Natural killer cell (primary cell): ENCODE data around the gene GPR141. TPM values are rescaled to one million over a fixed set of nuclear protein-coding genes. Genes with fewer than 3 reads are reported as not detected.
A peak's percentile ranks its signal among the peaks of the same experiment; 100 is the strongest.

Source experiments
- ATAC-seq, 3 donors: fragments of 150-1000 bp in 2 of 3; fragments of 200-7000 bp in 1 of 3; cut with Tn5 transposase; 1 replicate in 1 of 3; 2 replicates in 2 of 3; pipeline ENCODE4 v1.10.0; 2021; ENCODE audit warnings: mild to moderate bottlenecking in 2 of 3, moderate library complexity in 2 of 3
- DNase-seq, 2 donors: peaks; one replicate each; pipeline versions ENCODE4 v3.0.0 to v3.0.0-alpha.2; 2013 to 2021; ENCODE audit warnings: mixed read lengths in 1 of 2
- H3K27ac ChIP-seq: one replicate; pipeline ENCODE4 v1.5.1; 2013; ENCODE audit warnings: mild to moderate bottlenecking, low read length
- H3K27me3 ChIP-seq: one replicate; pipeline ENCODE4 v1.6.1; 2013; ENCODE audit warnings: low read length; ENCODE audit not compliant: control insufficient read depth, insufficient read depth
- H3K36me3 ChIP-seq: one replicate; pipeline ENCODE4 v1.6.1; 2013; ENCODE audit warnings: low read length; ENCODE audit not compliant: control insufficient read depth, insufficient read depth
- H3K4me1 ChIP-seq: one replicate; pipeline ENCODE4 v1.6.1; 2013; ENCODE audit warnings: low read length; ENCODE audit not compliant: control insufficient read depth, insufficient read depth
- H3K4me3 ChIP-seq: one replicate; pipeline ENCODE4 v1.5.1; 2013; ENCODE audit warnings: low read length
- H3K9me3 ChIP-seq: one replicate; pipeline ENCODE4 v1.6.1; 2013; ENCODE audit warnings: low read length; ENCODE audit not compliant: control insufficient read depth, insufficient read depth
- H3K27ac Mint-ChIP-seq, 2 donors: one replicate each; pipeline ENCODE4 v1.8.0; 2022; ENCODE audit warnings: mild to moderate bottlenecking in 2 of 2, mixed read lengths in 2 of 2, moderate library complexity in 1 of 2
- H3K27me3 Mint-ChIP-seq, 2 donors: one replicate each; pipeline ENCODE4 v1.8.0; 2022; ENCODE audit warnings: low read depth in 2 of 2, mixed read lengths in 2 of 2
- H3K36me3 Mint-ChIP-seq: one replicate; pipeline ENCODE4 v1.8.0; 2022; ENCODE audit warnings: mixed read lengths
- H3K4me1 Mint-ChIP-seq, 2 donors: one replicate each; pipeline ENCODE4 v1.8.0; 2022; ENCODE audit warnings: mixed read lengths in 2 of 2
- H3K4me3 Mint-ChIP-seq: one replicate; pipeline ENCODE4 v1.8.0; 2022; ENCODE audit warnings: mild to moderate bottlenecking, moderate library complexity, mixed read lengths
- H3K9me3 Mint-ChIP-seq, 2 donors: one replicate each; pipeline ENCODE4 v1.8.0; 2022; ENCODE audit warnings: mixed read lengths in 2 of 2
- CTCF ChIP-seq: fragments of 200-600 bp; IDR thresholded peaks from one replicate; pipeline ENCODE4 v1.8.0; 2022; ENCODE audit warnings: antibody characterized with exemption
- WGBS: methylation state at CpG from one replicate; pipeline ENCODE4 v1.1.7; 2013; ENCODE audit warnings: missing lambda C conversion rate; ENCODE audit not compliant: insufficient coverage; 5-methylcytosine and 5-hydroxymethylcytosine counted together
- intact Hi-C: fragments of 100-400 bp; cut with micrococcal nuclease; formaldehyde crosslinking; loops from one replicate; pipeline ENCODE4 v1.14.2; 2022
- total RNA-seq, 4 donors: library from RNA; stranded (reverse); fragments of 120-200 nt in 1 of 4; gene quantifications; one replicate each; pipeline versions ENCODE4 v1.2.3 to v1.2.4, GENCODE V29; 2013 to 2022

Gene GPR141
- total RNA-seq, 3 donors from 2014 or later (not counting 1 experiment from before 2014, with no cell fraction given) = 30.2 to 68.1 (median 55.2) TPM

GRCh38 chr7:37709631-37710509 lies 26.3 kb downstream of the GPR141 start:
- no peak overlapping the region for H3K4me3 ChIP-seq
- DNase-seq = no peak
- no peak overlapping the region for H3K27ac ChIP-seq
- whole genome bisulfite sequencing = 93% methylated on average over 4 of the region's 5 CpGs
- no peaks in the 10 kb centered on the region for H3K9me3 ChIP-seq
- Mint-ChIP-seq H3K36me3 (peaks cover 10% of the 10 kb centered on the region), H3K4me1 (peaks cover 70 to 78% of the 10 kb centered on the region in 2 donors), H3K9me3 (no peaks in the 10 kb centered on the region), H3K4me3 (no peak overlapping the region), H3K27ac (peak overlapping the region in 1 of 2 donors; percentile 62), H3K27me3 (no peaks in the 10 kb centered on the region)
- no peaks in the 10 kb centered on the region for H3K4me1 ChIP-seq
- intact Hi-C loops = no loop called here
- no peak for TF ChIP-seq CTCF
- no peak for ATAC-seq
- no peaks in the 10 kb centered on the region for H3K36me3 ChIP-seq
- no peaks in the 10 kb centered on the region for H3K27me3 ChIP-seq

DNA sequence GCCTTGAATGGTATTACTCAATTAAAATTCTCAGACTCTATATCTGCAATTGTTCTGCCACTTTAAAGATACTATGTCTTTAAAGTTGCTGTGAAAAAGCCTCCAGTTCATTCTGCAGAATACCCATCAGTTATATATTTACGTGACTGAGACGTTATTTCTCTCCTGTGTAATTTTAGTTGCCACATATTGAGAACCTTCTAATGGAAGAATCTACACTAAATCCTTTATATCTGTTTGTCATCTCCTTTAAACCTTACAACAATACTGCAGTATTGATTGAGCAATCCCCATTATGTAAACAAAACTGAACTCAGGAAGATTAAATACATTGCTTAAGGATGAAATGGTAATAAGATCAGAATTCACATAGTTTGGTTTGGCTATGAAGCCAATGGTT lies 30.0 kb downstream of the GPR141 start:
- peaks cover 72 to 75% of the 10 kb centered on the region in 2 donors for H3K4me1 Mint-ChIP-seq

GRCh38 chr7:37714606-37715005 lies 31.0 kb downstream of the GPR141 start:
- Mint-ChIP-seq H3K27me3 (no peaks in the 10 kb centered on the region), H3K4me1 (peaks cover 82 to 83% of the 10 kb centered on the region in 2 donors), H3K36me3 (no peaks in the 10 kb centered on the region), H3K4me3 (no peak overlapping the region), H3K9me3 (no peaks in the 10 kb centered on the region), H3K27ac (peak overlapping the region in 1 of 2 donors; percentile 58)
- ATAC-seq = no peak
- Histone ChIP-seq H3K27ac (no peak overlapping the region), H3K27me3 (no peaks in the 10 kb centered on the region), H3K4me3 (no peak overlapping the region), H3K4me1 (peaks cover 3% of the 10 kb centered on the region), H3K9me3 (no peaks in the 10 kb centered on the region), H3K36me3 (no peaks in the 10 kb centered on the region)
- WGBS = 54% methylated on average over 2 of the region's 2 CpGs
- intact Hi-C loops = no loop called here
- no peak for TF ChIP-seq CTCF
- no peak for DNase-seq

More for the DNA sequence above, 30.0 kb downstream of the GPR141 start:
- Mint-ChIP-seq H3K27me3 (no peaks in the 10 kb centered on the region), H3K9me3 (no peaks in the 10 kb centered on the region), H3K4me3 (no peak overlapping the region), H3K27ac (peak overlapping the region; percentile 4 to 58), H3K36me3 (no peaks in the 10 kb centered on the region)
- Histone ChIP-seq H3K27ac (no peak overlapping the region), H3K4me3 (no peak overlapping the region), H3K4me1 (peaks cover 3% of the 10 kb centered on the region), H3K27me3 (no peaks in the 10 kb centered on the region), H3K36me3 (no peaks in the 10 kb centered on the region), H3K9me3 (no peaks in the 10 kb centered on the region)
- intact Hi-C loops = no loop called here
- WGBS = 94% methylated on average over 2 of the region's 2 CpGs
- TF ChIP-seq CTCF = no peak
- no peak for DNase-seq
- ATAC-seq = no peak
